VCaP (cell line): ENCODE data around the gene PPM1H.

Experiments
- H3K27ac ChIP-seq: fragments of 450-650 bp; 2 replicates; pipeline ENCODE4 v1.5.1; 2017
- TF ChIP-seq, protein P1 (sequence below): fragments of 450-650 bp; conservative IDR thresholded peaks from 2 replicates; pipeline ENCODE4 v1.5.1; 2017; ENCODE audit warnings: mild to moderate bottlenecking, moderate library complexity

The PPM1H gene

DNA sequence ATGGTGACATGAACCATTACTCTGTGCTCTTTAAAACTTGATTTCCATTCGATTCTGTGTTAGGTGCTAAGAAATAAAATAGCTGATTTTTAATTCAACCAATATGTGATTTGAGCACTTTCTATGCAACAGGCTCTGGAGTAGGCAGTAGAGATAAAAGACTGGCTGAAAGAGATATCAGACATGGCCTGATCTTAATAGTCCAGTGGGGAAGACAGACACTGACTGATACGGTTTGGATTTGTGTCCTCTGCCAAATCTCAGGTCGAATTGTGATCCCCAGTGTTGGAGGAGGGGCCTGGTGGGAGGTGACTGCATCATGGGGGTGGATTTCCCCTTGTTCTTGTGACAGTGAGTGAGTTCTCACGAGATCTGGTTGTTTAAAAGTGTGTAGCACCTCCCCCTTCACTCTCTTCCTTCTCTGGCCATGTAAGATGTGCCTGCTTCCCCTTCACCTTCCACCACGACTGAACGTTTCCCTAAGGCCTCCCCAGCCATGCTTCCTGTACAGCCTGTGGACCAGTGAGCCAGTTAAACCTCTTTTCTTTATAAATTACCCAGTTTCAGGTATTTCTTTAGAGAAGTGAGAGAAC, 128.6 kb downstream of the PPM1H start:
- no peak overlapping the region for H3K27ac ChIP-seq
- TF ChIP-seq, protein P1, sequence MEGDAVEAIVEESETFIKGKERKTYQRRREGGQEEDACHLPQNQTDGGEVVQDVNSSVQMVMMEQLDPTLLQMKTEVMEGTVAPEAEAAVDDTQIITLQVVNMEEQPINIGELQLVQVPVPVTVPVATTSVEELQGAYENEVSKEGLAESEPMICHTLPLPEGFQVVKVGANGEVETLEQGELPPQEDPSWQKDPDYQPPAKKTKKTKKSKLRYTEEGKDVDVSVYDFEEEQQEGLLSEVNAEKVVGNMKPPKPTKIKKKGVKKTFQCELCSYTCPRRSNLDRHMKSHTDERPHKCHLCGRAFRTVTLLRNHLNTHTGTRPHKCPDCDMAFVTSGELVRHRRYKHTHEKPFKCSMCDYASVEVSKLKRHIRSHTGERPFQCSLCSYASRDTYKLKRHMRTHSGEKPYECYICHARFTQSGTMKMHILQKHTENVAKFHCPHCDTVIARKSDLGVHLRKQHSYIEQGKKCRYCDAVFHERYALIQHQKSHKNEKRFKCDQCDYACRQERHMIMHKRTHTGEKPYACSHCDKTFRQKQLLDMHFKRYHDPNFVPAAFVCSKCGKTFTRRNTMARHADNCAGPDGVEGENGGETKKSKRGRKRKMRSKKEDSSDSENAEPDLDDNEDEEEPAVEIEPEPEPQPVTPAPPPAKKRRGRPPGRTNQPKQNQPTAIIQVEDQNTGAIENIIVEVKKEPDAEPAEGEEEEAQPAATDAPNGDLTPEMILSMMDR: no peak

DNA sequence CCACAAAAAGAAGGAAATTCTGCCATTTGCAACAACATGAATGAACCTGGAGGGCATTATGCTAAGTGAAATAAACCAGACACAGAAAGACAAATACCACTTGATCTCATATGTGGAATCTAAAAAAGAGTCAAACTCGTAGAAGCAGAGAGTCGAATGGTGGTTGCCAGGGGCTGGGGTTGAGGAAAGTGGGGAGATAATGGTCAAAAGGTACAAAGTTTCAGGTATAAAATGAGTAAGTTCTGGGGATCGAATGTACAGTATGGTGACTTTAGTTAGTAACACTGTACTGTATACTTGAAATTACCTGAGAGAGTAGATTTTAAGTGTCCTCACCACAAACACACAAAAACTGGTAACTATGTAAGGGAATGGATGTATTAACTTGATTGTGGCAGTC, 129.4 kb downstream of the PPM1H start:
- TF ChIP-seq, protein P1: no peak
- H3K27ac ChIP-seq: no peak overlapping the region

DNA sequence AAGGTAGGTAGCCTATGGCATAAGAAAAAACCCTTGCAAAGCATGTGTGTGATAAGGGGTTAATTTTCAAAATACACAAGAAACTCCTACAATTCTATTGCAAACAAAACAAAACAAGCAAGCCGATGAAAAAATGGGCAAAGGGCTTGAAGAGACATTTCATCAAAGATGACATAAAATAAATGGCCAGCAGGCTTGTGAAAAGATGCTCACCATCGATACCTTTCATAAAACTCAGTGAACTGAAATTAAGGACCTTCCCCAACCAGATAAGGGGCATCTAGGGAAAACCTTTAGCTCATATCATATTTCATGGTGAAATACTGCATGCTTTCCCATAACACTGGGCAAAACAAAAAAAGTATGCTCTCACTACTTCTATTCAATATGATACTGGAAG, 131.2 kb downstream of the PPM1H start:
- TF ChIP-seq, protein P1: no peak
- no peak overlapping the region for H3K27ac ChIP-seq

DNA sequence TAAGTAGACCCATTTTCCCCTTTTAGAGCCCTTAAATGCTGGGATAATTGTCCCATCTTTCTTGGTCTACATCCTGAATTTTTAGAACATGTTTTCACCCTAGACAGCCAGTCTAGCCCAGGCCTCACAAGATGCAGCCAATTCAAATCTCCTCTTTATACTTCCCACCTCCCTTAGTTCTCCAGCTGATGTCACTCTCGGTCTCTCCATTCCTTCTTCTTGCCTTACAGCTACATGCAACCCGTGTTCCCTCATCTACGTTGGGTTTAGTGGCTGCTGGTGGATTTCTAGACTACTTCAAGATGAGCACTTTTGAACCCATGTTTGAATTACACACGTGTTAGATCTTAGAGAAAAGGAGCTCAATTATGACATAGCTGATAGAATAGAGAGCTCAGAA, 132.0 kb downstream of the PPM1H start:
- TF ChIP-seq, protein P1: peak; percentile 44
- no peak overlapping the region for H3K27ac ChIP-seq

DNA sequence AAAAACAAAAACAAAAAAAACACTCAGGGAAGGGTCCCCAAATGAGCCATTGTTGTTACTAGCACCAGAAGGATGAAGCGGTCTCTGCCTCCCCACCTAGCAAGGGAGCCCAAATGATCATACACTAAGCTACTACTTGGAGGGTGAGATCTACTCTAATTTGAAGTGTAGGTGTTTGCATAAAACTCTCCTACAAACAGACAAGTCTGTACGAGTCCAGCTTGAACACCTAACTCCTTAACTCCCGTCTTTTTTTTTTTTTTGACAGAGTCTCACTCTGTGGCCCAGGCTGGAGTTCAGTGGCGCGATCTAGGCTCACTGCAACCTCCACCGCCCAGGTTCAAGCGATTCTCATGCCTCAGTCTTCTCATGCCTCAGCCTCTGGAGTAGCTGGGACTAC, 132.6 kb downstream of the PPM1H start:
- TF ChIP-seq, protein P1: no peak
- no peak overlapping the region for H3K27ac ChIP-seq

DNA sequence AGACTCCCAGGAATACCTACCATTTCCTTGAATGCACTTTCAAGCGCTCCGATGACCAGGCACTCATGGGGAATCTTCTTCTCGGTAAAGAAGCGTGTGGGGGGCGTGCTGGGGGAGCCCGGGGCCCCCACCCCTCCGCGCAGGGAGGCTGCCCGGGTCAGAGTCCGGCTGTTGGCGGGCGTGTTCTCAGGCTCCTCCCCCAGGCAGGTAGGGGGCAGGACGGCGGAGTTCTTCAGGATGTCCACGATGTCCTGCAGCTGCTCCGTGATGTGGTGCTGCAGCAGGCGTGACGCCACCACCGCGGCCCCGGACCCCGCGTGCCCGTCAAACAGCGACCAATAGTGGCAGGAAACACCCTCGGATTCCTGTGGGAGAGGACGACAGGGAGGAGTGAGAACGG, 133.2 kb downstream of the PPM1H start:
- H3K27ac ChIP-seq: no peak overlapping the region
- TF ChIP-seq, protein P1: no peak

DNA sequence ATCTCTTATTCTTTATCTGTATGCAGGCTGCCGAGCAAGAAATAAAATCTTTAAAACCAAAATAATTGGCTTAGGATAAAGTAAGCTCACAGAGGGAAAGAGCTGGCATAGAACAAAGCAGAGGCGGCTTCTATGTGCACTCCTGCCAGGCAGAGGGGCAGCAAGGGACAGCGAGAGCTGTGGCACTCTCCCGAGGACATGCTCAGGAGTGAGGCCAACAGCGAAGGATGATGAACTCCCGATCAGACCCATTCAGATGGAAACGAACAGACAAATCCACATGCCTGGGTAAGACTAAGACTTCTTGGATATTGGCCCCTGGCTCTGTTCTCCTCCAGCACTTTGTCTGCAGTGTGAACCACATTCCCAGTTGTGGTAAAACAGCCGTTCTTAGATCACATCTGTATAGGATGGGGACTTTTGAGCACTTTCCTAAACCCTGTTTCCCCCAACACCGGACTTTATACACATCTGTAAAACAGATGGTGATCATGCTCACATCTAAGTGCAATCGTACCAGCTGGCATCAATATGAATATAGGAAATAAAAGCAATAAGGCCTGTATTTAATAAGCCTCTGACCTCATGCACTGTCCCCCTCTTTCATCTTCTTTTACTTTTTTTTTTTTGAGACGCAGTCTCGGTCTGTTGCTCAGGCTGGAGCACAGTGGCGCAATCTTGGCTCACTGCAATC, 134.1 kb downstream of the PPM1H start:
- TF ChIP-seq, protein P1: no peak
- no peak overlapping the region; the same call in 1 of the 2 replicates for H3K27ac ChIP-seq
